ENCODE data around the gene SIT1. TPM values are rescaled to one million over a fixed set of nuclear protein-coding genes. Genes with fewer than 3 reads are reported as not detected.

Gene SIT1
- polyA plus RNA-seq, 1 donor (not counting 4 experiments of a cell fraction or from before 2014, with no cell fraction given), result not detected

DNA sequence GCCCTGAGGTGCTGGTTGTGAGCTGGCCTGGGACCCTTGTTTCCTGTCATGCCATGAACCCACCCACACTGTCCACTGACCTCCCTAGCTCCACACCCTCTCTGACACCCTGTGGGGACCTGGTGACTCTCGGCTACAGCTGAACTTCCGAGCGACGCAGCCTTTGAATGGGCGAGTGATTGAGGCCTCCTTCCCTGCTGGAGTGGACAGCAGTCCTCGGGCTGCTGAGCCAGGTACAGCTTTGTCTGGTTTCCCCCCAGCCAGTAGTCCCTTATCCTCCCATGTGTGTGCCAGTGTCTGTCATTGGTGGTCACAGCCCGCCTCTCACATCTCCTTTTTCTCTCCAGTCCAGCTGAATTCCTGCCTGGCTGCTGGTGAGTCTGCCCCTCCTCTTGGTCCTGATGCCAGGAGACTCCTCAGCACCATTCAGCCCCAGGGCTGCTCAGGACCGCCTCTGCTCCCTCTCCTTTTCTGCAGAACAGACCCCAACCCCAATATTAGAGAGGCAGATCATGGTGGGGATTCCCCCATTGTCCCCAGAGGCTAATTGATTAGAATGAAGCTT is 29.1 kb upstream of the SIT1 start:
- Histone ChIP-seq H3K4me3 (ENCODE audit: control insufficient read depth in 2 of 3, extremely low read depth in 1 of 3, insufficient read depth in 2 of 3, low read depth in 1 of 3, low read length in 3 of 3) (no peak overlapping the region), H3K9me3 (ENCODE audit: control insufficient read depth, low read depth, low read length) (no peaks in the 10 kb centered on the region), H2AFZ (ENCODE audit: control insufficient read depth, low read length) (no peak overlapping the region), H3K27ac (ENCODE audit: control insufficient read depth, insufficient read depth, low read length) (no peak overlapping the region), H4K20me1 (ENCODE audit: control insufficient read depth, extremely low read depth, insufficient read depth, low read length) (no peaks in the 10 kb centered on the region), H3K9me1 (ENCODE audit: control insufficient read depth, extremely low read depth, insufficient read depth, low read length) (no peaks in the 10 kb centered on the region), H3K4me1 (ENCODE audit: control insufficient read depth, extremely low read depth, insufficient read depth, low read length) (no peaks in the 10 kb centered on the region), H3K27me3 (ENCODE audit: control insufficient read depth, extremely low read depth, insufficient read depth, low read length) (no peaks in the 10 kb centered on the region), H3K79me2 (ENCODE audit: control insufficient read depth, insufficient read depth, low read length) (no peaks in the 10 kb centered on the region), H3K36me3 (ENCODE audit: control insufficient read depth in 2 of 2, extremely low read depth in 1 of 2, insufficient read depth in 2 of 2, low read length in 2 of 2) (peaks cover 2 to 4% of the 10 kb centered on the region in 2 experiments), H3K4me2 (ENCODE audit: control insufficient read depth, extremely low read depth, insufficient read depth, low read depth, low read length) (no peak overlapping the region), H3K9ac (ENCODE audit: control insufficient read depth, extremely low read depth, insufficient read depth, low read length) (no peak overlapping the region)
- dilution Hi-C loops (cut with MboI; ENCODE audit: extremely low pct_ligation_motif_present, low sequenced_read_pairs), result no loop called here
- DNase-seq (ENCODE audit: low read depth, low spot score), result no peak
- no peak for FAIRE-seq
- no peak for TF ChIP-seq EZH2 (IDR thresholded peaks at IDR 0.05; ENCODE audit: low read length)
- TF ChIP-seq, protein P1, sequence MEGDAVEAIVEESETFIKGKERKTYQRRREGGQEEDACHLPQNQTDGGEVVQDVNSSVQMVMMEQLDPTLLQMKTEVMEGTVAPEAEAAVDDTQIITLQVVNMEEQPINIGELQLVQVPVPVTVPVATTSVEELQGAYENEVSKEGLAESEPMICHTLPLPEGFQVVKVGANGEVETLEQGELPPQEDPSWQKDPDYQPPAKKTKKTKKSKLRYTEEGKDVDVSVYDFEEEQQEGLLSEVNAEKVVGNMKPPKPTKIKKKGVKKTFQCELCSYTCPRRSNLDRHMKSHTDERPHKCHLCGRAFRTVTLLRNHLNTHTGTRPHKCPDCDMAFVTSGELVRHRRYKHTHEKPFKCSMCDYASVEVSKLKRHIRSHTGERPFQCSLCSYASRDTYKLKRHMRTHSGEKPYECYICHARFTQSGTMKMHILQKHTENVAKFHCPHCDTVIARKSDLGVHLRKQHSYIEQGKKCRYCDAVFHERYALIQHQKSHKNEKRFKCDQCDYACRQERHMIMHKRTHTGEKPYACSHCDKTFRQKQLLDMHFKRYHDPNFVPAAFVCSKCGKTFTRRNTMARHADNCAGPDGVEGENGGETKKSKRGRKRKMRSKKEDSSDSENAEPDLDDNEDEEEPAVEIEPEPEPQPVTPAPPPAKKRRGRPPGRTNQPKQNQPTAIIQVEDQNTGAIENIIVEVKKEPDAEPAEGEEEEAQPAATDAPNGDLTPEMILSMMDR (optimal IDR thresholded peaks at IDR 0.05 in 1 of 3, IDR thresholded peaks at IDR 0.05 in 1 of 3, conservative IDR thresholded peaks at IDR 0.05 in 1 of 3; ENCODE audit: extremely low read depth in 1 of 3, insufficient read depth in 2 of 3, low read length in 3 of 3), result no peak

DNA sequence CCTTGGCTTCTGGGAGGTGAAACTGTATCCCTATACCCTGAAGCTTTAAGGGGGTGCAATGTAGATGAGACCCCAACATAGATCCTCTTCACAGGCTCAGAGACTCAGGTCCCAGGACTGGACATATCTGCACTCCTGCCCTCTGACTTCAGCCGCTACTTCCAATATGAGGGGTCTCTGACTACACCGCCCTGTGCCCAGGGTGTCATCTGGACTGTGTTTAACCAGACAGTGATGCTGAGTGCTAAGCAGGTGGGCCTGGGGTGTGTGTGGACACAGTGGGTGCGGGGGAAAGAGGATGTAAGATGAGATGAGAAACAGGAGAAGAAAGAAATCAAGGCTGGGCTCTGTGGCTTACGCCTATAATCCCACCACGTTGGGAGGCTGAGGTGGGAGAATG is 28.4 kb upstream of the SIT1 start:
- FAIRE-seq (no peak), DNase-seq (ENCODE audit: low read depth, low spot score) (no peak)
- Histone ChIP-seq H3K9me3 (ENCODE audit: control insufficient read depth, low read depth, low read length) (no peaks in the 10 kb centered on the region), H3K9me1 (ENCODE audit: control insufficient read depth, extremely low read depth, insufficient read depth, low read length) (no peaks in the 10 kb centered on the region), H3K27me3 (ENCODE audit: control insufficient read depth, extremely low read depth, insufficient read depth, low read length) (no peaks in the 10 kb centered on the region), H3K4me3 (ENCODE audit: control insufficient read depth in 2 of 3, extremely low read depth in 1 of 3, insufficient read depth in 2 of 3, low read depth in 1 of 3, low read length in 3 of 3) (no peak overlapping the region), H4K20me1 (ENCODE audit: control insufficient read depth, extremely low read depth, insufficient read depth, low read length) (no peaks in the 10 kb centered on the region), H3K4me2 (ENCODE audit: control insufficient read depth, extremely low read depth, insufficient read depth, low read depth, low read length) (no peak overlapping the region), H3K36me3 (ENCODE audit: control insufficient read depth in 2 of 2, extremely low read depth in 1 of 2, insufficient read depth in 2 of 2, low read length in 2 of 2) (peaks cover 2 to 4% of the 10 kb centered on the region in 2 experiments), H3K4me1 (ENCODE audit: control insufficient read depth, extremely low read depth, insufficient read depth, low read length) (peaks cover under 1% of the 10 kb centered on the region), H3K27ac (ENCODE audit: control insufficient read depth, insufficient read depth, low read length) (no peak overlapping the region), H2AFZ (ENCODE audit: control insufficient read depth, low read length) (no peak overlapping the region), H3K9ac (ENCODE audit: control insufficient read depth, extremely low read depth, insufficient read depth, low read length) (no peak overlapping the region), H3K79me2 (ENCODE audit: control insufficient read depth, insufficient read depth, low read length) (no peaks in the 10 kb centered on the region)
- TF ChIP-seq, protein P1 (optimal IDR thresholded peaks at IDR 0.05 in 1 of 3, IDR thresholded peaks at IDR 0.05 in 1 of 3, conservative IDR thresholded peaks at IDR 0.05 in 1 of 3; ENCODE audit: extremely low read depth in 1 of 3, insufficient read depth in 2 of 3, low read length in 3 of 3), result no peak
- TF ChIP-seq EZH2 (IDR thresholded peaks at IDR 0.05; ENCODE audit: low read length), result no peak
- dilution Hi-C loops (cut with MboI; ENCODE audit: extremely low pct_ligation_motif_present, low sequenced_read_pairs), result no loop called here
